Spleen (tissue), 7 donors: ENCODE results near the gene LRRC38.

Experiments used
- CTCF ChIP-seq, 11 experiments: fragments of 200-600 bp in 7 of 11; fragments of 450-650 bp in 4 of 11; sonication (generic) in 4 of 11; IDR thresholded peaks in 8 of 11; conservative IDR thresholded peaks in 3 of 11; 1 replicate in 7 of 11; 2 replicates in 4 of 11; pipeline versions ENCODE4 v1.4.0 to v1.8.0; 2016 to 2021; ENCODE audit warnings: antibody characterized with exemption in 11 of 11, inconsistent platforms in 4 of 11, mild to moderate bottlenecking in 1 of 11
- POLR2A ChIP-seq, 3 donors: fragments of 450-650 bp; IDR thresholded peaks; one replicate each; pipeline ENCODE4 v1.5.1; 2017; ENCODE audit warnings: antibody characterized with exemption in 3 of 3, mild to moderate bottlenecking in 1 of 3
- POLR2AphosphoS5 ChIP-seq, 3 donors: sonication (generic); formaldehyde crosslinking; IDR thresholded peaks; one replicate each; pipeline ENCODE4 v1.5.1; 2017; ENCODE audit warnings: antibody characterized with exemption in 3 of 3
- donor health status: DM: no; HTN: no; CAD: no; lungs with moderate emphysema.
- donor health status: DM: no; HTN: no; CAD: no.
- donor health status: DM: no; HTN: no; CAD: no.

GRCh38 chr1:13544221-13544556 lies 30.4 kb upstream of the LRRC38 start:
- no peak for TF ChIP-seq POLR2A (IDR thresholded peaks at IDR 0.05)
- no peak for TF ChIP-seq CTCF (IDR thresholded peaks at IDR 0.05 in 8 of 11, conservative IDR thresholded peaks at IDR 0.05 in 3 of 11)
- TF ChIP-seq POLR2AphosphoS5 (IDR thresholded peaks at IDR 0.05): no peak
